Limb (tissue), 2 donors: ENCODE results near the gene SKAP2.
A peak's percentile ranks its signal among the peaks of the same experiment; 100 is the strongest.

Source experiments
- DNase-seq, 2 donors: peaks; one replicate each; pipeline ENCODE4 v3.0.0-alpha.2; 2016; ENCODE audit errors: extremely low spot score in 2 of 2

Gene SKAP2

DNA sequence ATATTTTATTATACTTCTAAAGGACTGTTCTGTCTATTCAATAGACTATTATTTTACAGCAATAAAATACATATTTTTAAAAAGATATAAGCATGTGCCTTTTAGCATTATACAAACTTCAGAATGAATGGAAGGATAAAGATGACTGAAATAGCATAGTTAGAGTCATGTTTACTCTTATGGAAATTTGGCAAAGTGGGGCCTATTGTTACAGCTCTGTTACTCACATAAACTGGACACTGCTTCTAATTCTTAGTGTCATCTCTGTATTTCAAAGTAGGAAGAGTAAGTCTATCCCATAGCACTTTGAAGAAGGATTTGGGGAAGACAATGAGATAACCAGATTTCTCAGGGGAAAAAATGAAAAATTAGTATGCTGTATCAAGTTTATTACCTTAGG is 168.2 kb downstream of the SKAP2 start:
- no peak for DNase-seq

DNA sequence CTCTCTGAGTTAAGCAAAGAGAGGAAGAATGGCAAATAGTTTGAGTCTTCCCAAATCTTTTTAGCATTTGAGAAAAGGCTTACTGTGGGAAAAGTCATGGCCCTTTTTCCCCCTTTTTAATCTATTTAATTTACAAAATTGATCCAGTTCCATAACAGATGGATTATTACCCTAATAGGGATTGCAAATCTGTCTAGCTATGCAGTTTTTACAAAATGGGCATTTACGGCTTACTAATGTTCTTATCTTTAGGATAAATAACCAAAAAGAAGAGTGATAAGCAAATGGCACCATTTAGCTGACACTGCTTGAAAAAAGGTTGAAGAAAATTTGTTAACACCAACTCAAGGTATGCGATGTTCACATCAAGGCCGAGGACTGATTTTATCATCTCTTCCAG is 169.7 kb downstream of the SKAP2 start:
- no peak for DNase-seq

DNA sequence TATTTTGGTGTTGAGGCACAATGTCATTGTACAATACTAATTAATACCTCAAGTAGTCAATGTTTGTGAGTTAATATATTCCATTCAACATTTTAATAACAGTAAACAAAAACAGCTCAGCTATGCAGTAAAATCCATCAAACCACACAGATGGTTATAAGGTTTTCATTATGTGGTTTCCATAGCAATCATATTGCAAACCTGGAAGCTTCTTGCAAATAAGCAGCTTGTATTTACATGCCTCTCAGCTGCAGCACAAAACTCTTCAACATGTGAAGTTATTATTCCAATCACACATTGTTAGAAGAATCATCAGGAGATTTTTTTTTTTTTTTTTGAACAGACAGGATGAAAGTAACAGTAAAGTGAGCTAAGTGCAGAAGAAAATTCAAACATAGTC is 170.2 kb downstream of the SKAP2 start:
- DNase-seq = peak in 1 of 2 donors; percentile 60

DNA sequence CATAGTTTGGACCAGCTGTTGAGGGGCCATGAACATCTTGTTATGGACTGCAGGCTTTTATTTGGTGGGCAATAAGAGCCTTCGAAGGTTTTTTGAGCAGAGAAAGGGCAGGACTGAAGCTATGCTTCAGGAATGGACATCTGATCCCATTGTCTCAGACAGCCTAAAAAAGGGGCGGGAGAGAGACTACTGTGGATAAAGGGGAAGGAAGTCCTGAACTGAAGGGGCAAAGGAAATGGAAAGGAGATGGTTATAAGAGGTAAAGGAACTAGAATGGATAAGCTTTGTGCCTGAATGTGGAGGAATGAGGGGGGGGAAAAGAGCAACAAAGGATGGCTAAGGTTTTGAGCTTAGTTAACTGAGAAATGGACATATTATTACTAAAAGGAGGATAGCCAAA is 172.5 kb downstream of the SKAP2 start:
- DNase-seq = no peak

GRCh38 chr7:26691406-26691805 is 173.0 kb downstream of the SKAP2 start:
- no peak for DNase-seq

DNA sequence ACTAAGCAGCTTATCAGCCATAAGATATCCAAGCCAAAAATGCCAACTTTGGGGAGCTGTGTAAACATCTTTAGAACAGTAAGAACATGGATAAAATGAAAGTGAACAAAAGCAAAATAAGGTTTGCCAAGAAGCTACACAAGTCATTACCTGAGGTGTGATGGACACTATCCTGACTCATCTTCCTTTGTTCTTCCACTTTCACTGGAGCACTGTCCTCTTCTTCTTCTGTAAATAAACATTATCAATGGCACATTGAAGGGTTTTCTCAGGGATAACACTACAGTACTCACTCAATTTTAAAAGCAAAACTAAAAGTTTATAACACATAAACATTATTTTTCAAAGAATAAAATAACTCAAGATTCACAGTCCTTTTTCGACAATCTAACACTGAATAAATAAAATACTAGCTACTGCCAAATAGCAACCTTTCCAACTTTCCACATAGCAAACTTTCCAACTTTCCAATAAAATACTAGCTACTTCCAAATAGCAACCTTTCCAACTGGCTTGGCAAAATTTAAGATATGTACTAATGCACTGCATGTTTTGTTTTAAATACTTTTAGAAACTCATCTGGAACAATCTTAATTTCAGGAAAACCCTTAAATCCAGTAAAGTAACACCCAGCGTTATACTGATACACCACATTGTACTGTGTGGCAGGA is 174.1 kb downstream of the SKAP2 start:
- no peak for DNase-seq

- no peak for DNase-seq
Measured at GRCh38 chr7:26688936-26689506, 175.4 kb downstream of the SKAP2 start.

- DNase-seq = no peak
Measured at GRCh38 chr7:26688388-26688787, 176.0 kb downstream of the SKAP2 start.

DNA sequence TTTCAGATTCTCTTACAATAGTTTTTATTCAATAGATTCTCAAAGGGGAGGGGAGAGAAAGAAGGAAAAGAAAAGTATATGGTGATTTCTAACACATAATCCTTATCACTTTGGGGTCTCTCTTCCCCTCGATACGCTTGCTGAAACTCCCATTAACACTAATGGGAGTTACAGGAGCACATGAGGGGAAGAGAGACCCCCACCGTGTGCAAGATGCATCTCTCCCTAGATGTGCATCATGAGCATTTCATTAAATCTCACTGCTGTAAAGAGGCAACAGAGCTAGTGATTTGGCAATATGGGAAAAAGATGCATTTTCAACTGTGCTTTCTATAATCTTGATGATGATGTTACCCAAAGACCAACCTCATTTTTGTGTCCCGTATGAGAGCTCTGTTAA is 177.4 kb downstream of the SKAP2 start:
- no peak for DNase-seq

DNA sequence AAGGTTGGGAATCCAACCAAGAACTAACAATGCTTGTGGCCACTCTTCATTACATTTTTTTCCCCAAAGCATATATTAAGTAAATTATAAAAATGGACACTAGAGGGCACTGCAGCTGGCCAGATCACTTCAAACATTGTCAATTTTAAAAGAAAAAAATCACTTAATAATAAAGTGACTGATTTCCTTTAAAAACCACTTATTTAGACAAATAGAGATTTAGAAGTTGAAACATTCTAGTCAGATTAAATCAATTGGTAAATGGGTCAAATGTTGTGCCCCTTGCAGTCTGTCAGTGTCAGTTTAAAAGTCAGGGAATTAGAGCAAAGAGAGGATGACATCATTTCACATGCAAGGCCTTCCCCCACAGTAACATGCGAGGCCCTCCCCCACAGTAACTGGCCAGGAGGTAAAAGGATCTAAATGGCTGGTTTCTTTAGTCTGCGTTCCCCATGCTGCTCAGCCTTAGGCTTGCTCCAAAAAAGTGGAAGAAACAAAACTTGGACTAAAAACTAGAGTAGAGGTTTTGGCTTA is 177.9 kb downstream of the SKAP2 start:
- peak; percentile 59 to 70 for DNase-seq

DNA sequence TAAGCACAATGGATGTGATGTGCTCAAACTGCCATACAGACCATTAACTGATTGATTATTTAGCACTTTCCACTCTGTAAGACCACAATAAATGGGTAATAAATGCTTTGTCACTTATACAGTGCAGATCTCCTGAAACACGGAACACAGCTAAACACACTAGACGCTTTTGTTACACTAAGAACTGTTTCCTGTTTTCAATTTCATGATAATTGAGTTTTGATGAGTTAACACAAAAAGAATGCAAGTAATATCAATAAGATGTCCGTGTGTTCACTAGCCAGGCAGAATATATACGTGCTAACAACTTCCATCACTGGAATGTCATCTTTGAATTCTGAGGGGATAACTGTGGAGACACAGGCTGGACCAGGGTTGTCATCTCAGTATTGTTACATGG is 178.8 kb downstream of the SKAP2 start:
- DNase-seq = no peak

DNA sequence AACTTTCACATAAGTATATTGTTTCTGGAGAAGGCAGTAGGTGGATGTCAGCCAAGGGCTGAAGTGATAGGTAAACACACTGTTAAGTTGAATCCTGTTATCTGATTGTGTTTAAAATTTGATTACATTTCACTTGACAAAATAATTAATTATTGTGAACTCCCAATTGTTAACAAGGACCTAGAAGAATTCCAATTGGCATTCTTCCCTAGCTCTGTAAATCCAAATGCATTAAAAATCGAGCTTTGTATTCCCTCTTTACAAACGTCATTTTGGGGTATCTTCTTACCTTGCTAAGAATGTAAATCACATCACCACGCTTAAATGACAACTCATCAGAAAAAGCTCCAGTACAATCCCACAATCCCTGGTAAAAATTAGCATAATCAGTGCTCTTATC is 179.9 kb downstream of the SKAP2 start:
- DNase-seq = no peak

GRCh38 chr7:26683277-26683676 is 181.1 kb downstream of the SKAP2 start:
- DNase-seq = no peak

- peak in 1 of 2 donors; percentile 49 for DNase-seq
Measured at GRCh38 chr7:26681819-26682418, 182.5 kb downstream of the SKAP2 start.

DNA sequence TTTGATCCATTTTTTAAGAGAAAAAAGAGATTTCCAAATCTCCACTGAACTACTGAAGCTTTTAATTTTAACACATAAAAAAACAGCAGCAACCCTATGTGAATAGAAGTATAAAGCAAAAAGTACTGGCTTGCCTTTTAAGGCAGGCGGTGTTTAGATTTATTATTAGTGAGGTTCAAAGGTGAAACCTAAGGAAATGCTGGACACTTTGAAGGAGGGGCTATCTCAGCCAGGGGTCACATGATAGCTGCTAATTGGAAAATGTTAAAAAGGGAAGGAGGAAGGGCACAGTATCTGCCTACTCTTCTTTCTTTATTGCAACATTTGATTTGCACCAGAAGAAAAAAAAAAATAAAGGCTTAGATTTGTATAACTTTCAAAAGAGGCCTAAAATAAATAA is 183.8 kb downstream of the SKAP2 start:
- DNase-seq = no peak

DNA sequence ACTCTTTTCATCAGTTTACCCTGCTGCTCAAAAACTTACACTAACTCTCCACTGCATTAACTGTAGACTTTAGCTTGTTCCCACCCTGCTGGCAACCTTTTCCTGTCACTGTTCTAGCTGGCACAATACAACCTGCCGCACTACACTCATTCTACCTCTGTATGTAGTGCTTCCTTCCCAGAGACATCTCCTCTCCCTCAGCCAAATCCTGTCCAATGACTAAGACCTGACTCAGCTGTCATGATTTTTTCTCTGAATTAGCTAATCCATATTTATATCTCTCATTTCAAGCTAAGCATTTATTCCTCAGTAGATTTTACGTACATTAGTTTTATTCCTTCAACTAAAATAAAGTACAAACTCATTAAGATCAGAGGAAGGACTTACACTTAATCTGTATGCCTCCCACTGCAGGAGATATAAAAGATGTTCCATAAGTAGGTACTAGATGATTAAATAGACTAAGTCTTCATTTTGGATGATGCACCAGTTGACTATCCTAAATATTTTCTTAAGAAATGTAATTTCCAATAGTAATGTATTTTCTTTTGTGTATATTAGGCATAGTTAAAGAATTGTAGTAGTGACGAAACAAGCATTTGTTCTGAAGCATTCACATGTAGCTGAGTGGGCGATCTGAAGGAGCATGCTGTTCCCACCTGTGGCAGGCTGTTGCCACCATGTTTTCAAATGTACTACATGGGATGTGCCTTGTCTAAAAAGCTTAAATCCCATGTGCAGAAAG is 189.1 kb downstream of the SKAP2 start:
- DNase-seq = no peak

DNA sequence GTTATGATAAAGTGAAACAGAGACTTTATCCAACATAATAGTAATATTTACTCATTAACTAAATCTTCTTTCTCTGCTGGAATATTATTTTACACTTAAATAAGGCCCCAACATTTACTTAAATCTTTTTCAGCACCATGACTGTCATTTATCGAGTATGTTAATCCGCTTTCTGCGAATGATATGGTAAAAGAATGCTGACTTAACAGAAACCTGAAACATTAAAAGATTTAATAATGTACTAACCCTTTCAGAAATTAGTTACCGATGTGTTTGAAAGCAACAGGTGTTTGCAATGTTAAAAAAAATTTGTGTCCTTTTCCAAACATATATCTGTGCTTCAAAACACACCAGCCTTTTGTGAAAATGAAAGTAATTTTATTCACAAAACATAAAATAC is 190.5 kb downstream of the SKAP2 start:
- no peak for DNase-seq

DNA sequence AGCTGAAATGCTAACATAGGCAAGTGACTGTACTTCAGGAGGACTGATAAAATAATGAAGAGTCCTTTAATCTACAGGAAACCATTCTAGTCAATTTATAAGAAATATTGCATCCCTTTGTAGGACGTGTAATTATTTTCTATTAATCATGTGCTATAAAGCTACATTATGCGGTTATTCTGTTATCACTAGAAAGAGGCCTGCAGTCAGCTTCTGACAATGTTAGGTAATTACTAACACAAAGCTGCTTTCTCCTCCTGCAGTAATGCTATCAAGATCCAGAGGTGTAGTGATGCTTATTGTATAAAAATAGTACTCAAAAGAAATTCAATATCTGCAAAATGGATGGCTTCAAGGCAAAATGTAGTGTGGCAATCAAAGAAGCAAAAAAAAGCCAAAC is 191.1 kb downstream of the SKAP2 start:
- no peak for DNase-seq

DNA sequence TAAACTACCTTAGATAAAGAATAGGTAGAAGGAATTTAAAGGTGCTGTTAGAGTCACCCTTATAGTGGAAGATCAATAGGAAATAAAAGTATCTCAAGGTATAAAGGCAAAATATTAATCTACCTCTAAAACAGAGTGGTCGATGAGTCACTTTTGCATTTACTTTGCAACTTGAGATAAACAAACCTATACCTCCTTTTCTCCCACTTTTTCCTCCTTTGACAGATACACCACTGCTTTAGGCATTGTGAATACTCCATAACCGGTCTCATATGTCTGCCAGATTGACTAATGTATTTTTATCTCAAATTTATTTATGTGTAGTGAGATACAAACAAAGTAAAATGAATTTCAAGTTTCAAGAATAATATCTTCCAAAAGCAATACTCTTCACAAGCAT is 193.5 kb downstream of the SKAP2 start:
- DNase-seq = no peak

- DNase-seq = no peak
Measured at GRCh38 chr7:26670290-26670689, 194.1 kb downstream of the SKAP2 start.

GRCh38 chr7:26668821-26669220 is 195.6 kb downstream of the SKAP2 start:
- DNase-seq = no peak

- peak; percentile 84 to 97 for DNase-seq
Measured at GRCh38 chr7:26667514-26668133, 196.8 kb downstream of the SKAP2 start.
